Measurements from ENCODE around the gene GNG7.
"Not testable (repeated sequence)": the region's sequence is repeated elsewhere in the genome, so short reads cannot be mapped to it uniquely, and the experiment has no call there.

Gene GNG7

GRCh38 chr19:2639999-2640398 lies 62.5 kb downstream of the GNG7 start:
- no peak for DNase-seq

- DNase-seq = no peak
Observed at GRCh38 chr19:2638417-2638940, 64.0 kb downstream of the GNG7 start.

- peak; percentile 55 for DNase-seq
Observed at GRCh38 chr19:2636897-2637683, 65.4 kb downstream of the GNG7 start.

- no peak for DNase-seq
Observed at GRCh38 chr19:2636141-2636896, 66.2 kb downstream of the GNG7 start.

GRCh38 chr19:2634960-2635359 lies 67.5 kb downstream of the GNG7 start:
- DNase-seq = no peak

- DNase-seq = no peak
Observed at GRCh38 chr19:2634228-2634951, 68.1 kb downstream of the GNG7 start.

- DNase-seq = no peak
Observed at GRCh38 chr19:2633693-2634075, 68.8 kb downstream of the GNG7 start.

- DNase-seq = no peak
Observed at GRCh38 chr19:2631213-2631821, 71.2 kb downstream of the GNG7 start.

GRCh38 chr19:2630352-2631001 lies 72.0 kb downstream of the GNG7 start:
- no peak for DNase-seq

GRCh38 chr19:2629491-2630351 lies 72.8 kb downstream of the GNG7 start:
- no peak for DNase-seq

- DNase-seq = no peak
Observed at GRCh38 chr19:2628597-2628996, 73.9 kb downstream of the GNG7 start.

- peak; percentile 58 for DNase-seq
Observed at GRCh38 chr19:2627855-2628254, 74.6 kb downstream of the GNG7 start.

GRCh38 chr19:2627319-2627829 lies 75.1 kb downstream of the GNG7 start:
- peak; percentile 93 for DNase-seq

GRCh38 chr19:2625434-2625833 lies 77.1 kb downstream of the GNG7 start:
- DNase-seq = no peak

GRCh38 chr19:2624537-2625091 lies 77.9 kb downstream of the GNG7 start:
- DNase-seq = no peak

- no peak for DNase-seq
Observed at GRCh38 chr19:2623798-2624197, 78.7 kb downstream of the GNG7 start.

- DNase-seq = not testable (repeated sequence)
Observed at GRCh38 chr19:2622371-2622961, 80.0 kb downstream of the GNG7 start.

GRCh38 chr19:2619076-2619475 lies 83.4 kb downstream of the GNG7 start:
- no peak for DNase-seq

GRCh38 chr19:2618611-2619010 lies 83.9 kb downstream of the GNG7 start:
- peak; percentile 56 for DNase-seq

Data from T1000 (cell line).